Stimulated activated CD8-positive, alpha-beta memory T cell treated with anti-CD3 and anti-CD28 coated beads, Interleukin-15, amount 100 ng/mL, for 48 hours (primary cell): Measurements from ENCODE around the gene MAGED4B.
"Not testable (repeated sequence)": the region's sequence is repeated elsewhere in the genome, so short reads cannot be mapped to it uniquely, and the experiment has no call there.

Experiments used
- DNase-seq, 2 donors: peaks; one replicate each; pipeline ENCODE4 v3.0.0-alpha.2; 2020; ENCODE audit warnings: low read depth in 2 of 2

The MAGED4B gene

GRCh38 chrX:52068666-52069640 lies at the start of gene MAGED4B:
TSS of gene MAGED4B (minus strand) at chrX:52069183. CDS start at chrX:52068172, 1,011 bp downstream.
- DNase-seq = not testable (repeated sequence)

DNA sequence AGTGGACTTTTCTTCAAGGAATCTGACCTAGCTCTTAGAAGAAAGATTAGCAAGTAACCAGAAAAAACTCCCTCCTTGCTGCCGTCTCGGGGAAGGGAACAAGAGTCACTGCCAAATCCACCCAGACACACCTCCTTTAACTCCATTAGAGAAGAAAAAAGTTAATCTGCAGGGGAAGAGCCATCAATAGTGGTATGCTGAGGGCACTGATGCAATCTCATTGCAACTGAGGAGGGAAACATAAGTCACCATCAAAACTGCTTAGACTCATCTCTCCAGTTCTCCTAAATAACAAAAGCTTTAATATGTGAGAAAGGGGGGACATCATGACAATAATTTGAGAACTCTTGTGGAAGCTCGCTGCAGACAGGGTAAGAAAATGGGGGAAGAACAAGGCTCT lies 49.3 kb upstream of the MAGED4B start:
- DNase-seq = no peak

- DNase-seq = no peak
Measured at GRCh38 chrX:52082578-52082977, 13.6 kb upstream of the MAGED4B start.

DNA sequence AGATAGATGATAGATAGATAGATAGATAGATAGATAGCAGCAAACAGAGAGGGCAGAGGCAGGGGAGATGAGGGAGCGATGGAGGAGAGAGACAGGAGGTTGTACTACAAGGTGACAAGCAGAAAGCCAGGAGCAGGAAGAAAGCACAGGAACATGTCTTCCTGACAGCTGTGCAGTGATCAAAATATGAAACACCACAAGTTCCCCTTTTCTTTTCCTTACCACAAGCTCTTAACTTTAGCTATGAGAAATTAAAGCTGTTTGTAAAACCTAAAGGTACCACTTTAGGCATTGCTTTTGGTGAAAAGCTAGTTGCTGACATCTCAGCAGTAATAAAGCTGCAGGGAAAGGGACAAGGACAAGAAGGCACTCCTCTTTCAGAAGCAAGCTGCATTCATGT lies 9.1 kb upstream of the MAGED4B start:
- DNase-seq = no peak

DNA sequence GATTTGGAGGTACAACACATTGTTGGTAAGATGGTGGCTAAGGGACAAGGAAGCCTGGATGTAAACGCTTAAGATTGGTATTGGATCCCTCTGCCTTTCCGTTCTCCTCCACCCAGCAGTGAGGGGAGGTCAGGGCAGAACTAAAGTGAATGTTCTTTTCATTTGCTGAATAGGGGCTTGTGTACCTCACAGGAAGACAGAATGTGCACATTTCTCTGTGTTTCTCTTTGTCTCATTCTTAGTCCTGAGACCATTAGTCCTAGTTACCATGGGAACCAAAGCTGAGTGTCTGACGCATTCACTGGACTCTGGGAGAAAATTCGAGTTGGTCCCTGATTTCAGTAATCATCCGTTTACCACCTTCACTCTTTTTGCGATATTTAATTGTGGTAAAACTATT lies 26.7 kb downstream of the MAGED4B start:
- DNase-seq = not testable (repeated sequence)

GRCh38 chrX:52034211-52034610 lies 34.8 kb downstream of the MAGED4B start:
- DNase-seq = no peak

DNA sequence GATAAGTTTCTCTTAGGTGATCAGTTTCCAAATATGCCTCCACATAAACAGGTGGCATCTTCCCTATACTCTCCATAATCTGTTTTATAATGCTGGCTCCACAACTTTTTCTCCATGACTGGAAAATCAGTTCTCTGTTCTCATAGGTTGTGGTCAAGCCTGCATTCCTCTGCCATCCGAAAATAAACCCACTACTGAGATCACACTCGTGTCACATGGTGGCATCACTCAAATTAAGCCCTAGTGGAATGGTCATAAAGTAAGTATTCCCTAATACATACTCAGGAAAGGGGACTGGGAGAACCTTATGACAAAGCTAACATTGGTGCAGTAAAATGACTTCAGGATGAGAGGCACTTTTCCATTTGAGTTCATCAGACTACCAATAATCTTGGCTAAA lies 37.6 kb downstream of the MAGED4B start:
- no peak for DNase-seq

- no peak for DNase-seq
Measured at GRCh38 chrX:52015794-52016193, 53.2 kb downstream of the MAGED4B start.
